Left lung (tissue), 10 donors: ENCODE results near the gene PBRM1. TPM values are rescaled to one million over a fixed set of nuclear protein-coding genes. Genes with fewer than 3 reads are reported as not detected.
A peak's percentile ranks its signal among the peaks of the same experiment; 100 is the strongest.

Experiments used
- ATAC-seq: fragments of 200-7000 bp; cut with Tn5 transposase; one replicate; pipeline ENCODE4 v1.9.1; 2020; ENCODE audit warnings: moderate library complexity
- DNase-seq, 4 donors: peaks; one replicate each; pipeline ENCODE4 v3.0.0-alpha.2; 2013 to 2020
- H3K27ac ChIP-seq, 2 donors: fragments of 200-600 bp; sonication (generic) in 1 of 2; one replicate each; pipeline versions ENCODE4 v1.5.0 to v1.8.0; 2020 to 2021
- H3K27me3 ChIP-seq, 2 donors: fragments of 200-600 bp; sonication (generic) in 1 of 2; one replicate each; pipeline versions ENCODE4 v1.5.0 to v1.8.0; 2020 to 2021
- H3K36me3 ChIP-seq, 2 donors: fragments of 200-600 bp; sonication (generic) in 1 of 2; one replicate each; pipeline versions ENCODE4 v1.5.0 to v1.8.0; 2020 to 2021
- H3K4me1 ChIP-seq, 2 donors: fragments of 200-600 bp; one replicate each; pipeline ENCODE4 v1.8.0; 2021
- H3K4me3 ChIP-seq, 2 donors: fragments of 200-600 bp; sonication (generic) in 1 of 2; one replicate each; pipeline versions ENCODE4 v1.5.0 to v1.8.0; 2020 to 2021; ENCODE audit warnings: mild to moderate bottlenecking in 1 of 2
- H3K9me3 ChIP-seq, 2 donors: fragments of 200-600 bp; sonication (generic) in 1 of 2; one replicate each; pipeline versions ENCODE4 v1.5.0 to v1.8.0; 2020 to 2021
- intact Hi-C, 2 donors: fragments of 100-400 bp; cut with DNase I; formaldehyde crosslinking; loops; one replicate each; pipeline versions ENCODE4 v1.11.2 to v1.14.2; 2022
- polyA plus RNA-seq, 6 donors: library from polyadenylated mRNA; unstranded; fragments of 120-200 nt; gene quantifications; one replicate each; pipeline ENCODE4 v1.2.1, GENCODE V29; 2013; ENCODE audit not compliant: insufficient read length in 6 of 6
- total RNA-seq, 2 donors: library from RNA; stranded (reverse); fragmentation: NEBNext Ultra II Directional; extraction: Animal tissue kit (Norgen Biotek cat#: 25700); gene quantifications; one replicate each; pipeline ENCODE4 v1.2.1, GENCODE V29; 2021
- TF ChIP-seq, protein P1 (sequence below), 2 donors: fragments of 200-600 bp; sonication (generic) in 1 of 2; IDR thresholded peaks; one replicate each; pipeline versions ENCODE4 v1.5.0 to v1.8.0; 2021; ENCODE audit warnings: antibody characterized with exemption in 2 of 2
- donor health status: DM: no; HTN: yes; CAD: no.
- donor health status: DM: no; HTN: no; CAD: no.

PBRM1 gene
- total and polyA plus RNA-seq, 8 donors, result 62.2 to 79.8 (median 65.8) TPM

GRCh38 chr3:52512105-52512504, 173.6 kb downstream of the PBRM1 start:
- no peak for DNase-seq
- no peak overlapping the region for H3K4me3 ChIP-seq
- peaks cover 0 to 97% of the 10 kb centered on the region in 2 donors for H3K36me3 ChIP-seq
- TF ChIP-seq, protein P1, sequence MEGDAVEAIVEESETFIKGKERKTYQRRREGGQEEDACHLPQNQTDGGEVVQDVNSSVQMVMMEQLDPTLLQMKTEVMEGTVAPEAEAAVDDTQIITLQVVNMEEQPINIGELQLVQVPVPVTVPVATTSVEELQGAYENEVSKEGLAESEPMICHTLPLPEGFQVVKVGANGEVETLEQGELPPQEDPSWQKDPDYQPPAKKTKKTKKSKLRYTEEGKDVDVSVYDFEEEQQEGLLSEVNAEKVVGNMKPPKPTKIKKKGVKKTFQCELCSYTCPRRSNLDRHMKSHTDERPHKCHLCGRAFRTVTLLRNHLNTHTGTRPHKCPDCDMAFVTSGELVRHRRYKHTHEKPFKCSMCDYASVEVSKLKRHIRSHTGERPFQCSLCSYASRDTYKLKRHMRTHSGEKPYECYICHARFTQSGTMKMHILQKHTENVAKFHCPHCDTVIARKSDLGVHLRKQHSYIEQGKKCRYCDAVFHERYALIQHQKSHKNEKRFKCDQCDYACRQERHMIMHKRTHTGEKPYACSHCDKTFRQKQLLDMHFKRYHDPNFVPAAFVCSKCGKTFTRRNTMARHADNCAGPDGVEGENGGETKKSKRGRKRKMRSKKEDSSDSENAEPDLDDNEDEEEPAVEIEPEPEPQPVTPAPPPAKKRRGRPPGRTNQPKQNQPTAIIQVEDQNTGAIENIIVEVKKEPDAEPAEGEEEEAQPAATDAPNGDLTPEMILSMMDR (IDR thresholded peaks at IDR 0.05), result no peak
- no peak for ATAC-seq
- no peaks in the 10 kb centered on the region for H3K4me1 ChIP-seq
- no peaks in the 10 kb centered on the region for H3K27me3 ChIP-seq
- intact Hi-C loops, result no loop called here
- no peak overlapping the region for H3K27ac ChIP-seq
- H3K9me3 ChIP-seq, result no peaks in the 10 kb centered on the region

- H3K36me3 ChIP-seq, result peaks cover 0 to 97% of the 10 kb centered on the region in 2 donors
- no peak overlapping the region for H3K27ac ChIP-seq
- ATAC-seq (no peak), DNase-seq (no peak)
- H3K9me3 ChIP-seq, result no peaks in the 10 kb centered on the region
- intact Hi-C loops, result no loop called here
- H3K4me1 ChIP-seq, result no peaks in the 10 kb centered on the region
- TF ChIP-seq, protein P1 (IDR thresholded peaks at IDR 0.05), result no peak
- H3K4me3 ChIP-seq, result no peak overlapping the region
- no peaks in the 10 kb centered on the region for H3K27me3 ChIP-seq
These were observed 174.2 kb downstream of the PBRM1 start for GRCh38 chr3:52511509-52511908.

- no peak for ATAC-seq
- intact Hi-C loops, result no loop called here
- Histone ChIP-seq H3K27ac (no peak overlapping the region), H3K4me1 (no peaks in the 10 kb centered on the region), H3K27me3 (no peaks in the 10 kb centered on the region), H3K4me3 (no peak overlapping the region), H3K36me3 (peaks cover 0 to 97% of the 10 kb centered on the region in 2 donors), H3K9me3 (no peaks in the 10 kb centered on the region)
- DNase-seq, result no peak
- TF ChIP-seq, protein P1 (IDR thresholded peaks at IDR 0.05), result no peak
These were observed 175.9 kb downstream of the PBRM1 start for GRCh38 chr3:52509753-52510328.

DNA sequence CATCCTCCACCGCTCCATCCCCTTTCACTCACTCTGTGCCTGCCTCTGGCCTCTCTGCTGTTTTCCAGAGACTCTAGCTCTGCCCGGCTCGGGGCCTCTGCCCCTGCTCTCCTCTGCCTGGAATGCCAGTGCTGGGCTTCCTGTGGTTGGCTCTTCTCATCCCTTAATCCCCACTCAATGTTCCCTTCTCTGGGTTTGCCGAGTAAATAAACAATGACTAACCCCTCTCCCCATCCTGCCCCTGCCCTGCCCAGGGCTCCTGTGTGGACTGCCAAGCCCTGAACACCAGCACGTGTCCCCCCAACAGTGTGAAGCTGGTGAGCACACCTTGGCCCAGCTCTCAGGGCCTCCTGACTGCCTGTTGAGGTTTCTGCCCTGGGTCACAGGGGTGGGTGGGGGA, 178.4 kb downstream of the PBRM1 start:
- H3K4me3 ChIP-seq, result no peak overlapping the region
- H3K36me3 ChIP-seq, result peaks cover 0 to 95% of the 10 kb centered on the region in 2 donors
- ATAC-seq, result peak; percentile 53
- no peak overlapping the region for H3K27ac ChIP-seq
- intact Hi-C loops, result no loop called here
- H3K9me3 ChIP-seq, result no peaks in the 10 kb centered on the region
- H3K4me1 ChIP-seq, result no peaks in the 10 kb centered on the region
- no peak for DNase-seq
- H3K27me3 ChIP-seq, result no peaks in the 10 kb centered on the region
- TF ChIP-seq, protein P1 (IDR thresholded peaks at IDR 0.05), result no peak

DNA sequence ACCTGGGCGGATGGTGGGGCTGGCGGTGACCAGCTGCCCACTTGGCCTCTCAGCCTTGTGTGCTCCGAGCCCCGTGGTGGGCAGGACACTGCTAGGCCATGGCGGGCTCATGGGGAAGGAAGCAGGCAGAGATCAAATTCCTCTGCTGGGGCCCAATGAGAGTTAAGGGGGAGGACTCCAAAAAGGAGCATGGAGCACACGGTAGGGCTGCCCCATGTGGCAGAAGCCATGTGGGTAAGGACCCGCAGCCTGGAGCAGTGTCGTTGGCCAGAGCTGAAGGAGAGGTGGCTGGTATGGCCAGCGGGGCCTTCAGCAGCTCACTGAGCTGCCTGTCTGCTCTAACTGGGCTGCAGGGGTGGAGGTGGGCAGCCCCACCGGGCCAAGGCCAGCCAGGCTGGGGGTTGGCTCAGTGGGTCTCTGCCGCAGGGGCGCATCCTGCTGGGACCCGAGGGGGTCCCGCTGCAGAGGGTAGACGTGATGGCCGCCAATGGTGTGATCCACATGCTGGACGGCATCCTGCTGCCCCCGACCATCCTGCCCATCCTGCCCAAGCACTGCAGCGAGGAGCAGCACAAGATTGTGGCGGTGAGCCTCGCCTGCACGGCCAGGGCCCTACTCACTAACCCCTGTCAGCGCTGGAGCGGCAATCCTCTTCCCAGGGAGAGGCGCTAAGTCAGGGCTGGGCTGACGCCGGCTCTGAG, 179.3 kb downstream of the PBRM1 start:
- TF ChIP-seq, protein P1 (IDR thresholded peaks at IDR 0.05), result no peak
- intact Hi-C loops, result no loop called here

More for the DNA sequence above, 179.3 kb downstream of the PBRM1 start:
- no peak for ATAC-seq
- no peak for DNase-seq
- H3K4me3 ChIP-seq, result no peak overlapping the region
- H3K27ac ChIP-seq, result no peak overlapping the region
- H3K36me3 ChIP-seq, result peaks cover 0 to 93% of the 10 kb centered on the region in 2 donors
- H3K9me3 ChIP-seq, result no peaks in the 10 kb centered on the region
- no peaks in the 10 kb centered on the region for H3K4me1 ChIP-seq
- no peaks in the 10 kb centered on the region for H3K27me3 ChIP-seq
